ENCODE measurements around the gene PFKP.
"Not testable (repeated sequence)": the region's sequence is repeated elsewhere in the genome, so short reads cannot be mapped to it uniquely, and the experiment has no call there.

The PFKP gene

GRCh38 chr10:3048119-3049019 is 19.0 kb upstream of the PFKP start:
- DNase-seq = no peak

- no peak for DNase-seq
Measured at GRCh38 chr10:3051692-3052091, 15.7 kb upstream of the PFKP start.

GRCh38 chr10:3053155-3053554 is 14.2 kb upstream of the PFKP start:
- no peak for DNase-seq

GRCh38 chr10:3054183-3054850 is 13.0 kb upstream of the PFKP start:
- no peak for DNase-seq

- DNase-seq = no peak
Measured at GRCh38 chr10:3054851-3055199, 12.5 kb upstream of the PFKP start.

DNA sequence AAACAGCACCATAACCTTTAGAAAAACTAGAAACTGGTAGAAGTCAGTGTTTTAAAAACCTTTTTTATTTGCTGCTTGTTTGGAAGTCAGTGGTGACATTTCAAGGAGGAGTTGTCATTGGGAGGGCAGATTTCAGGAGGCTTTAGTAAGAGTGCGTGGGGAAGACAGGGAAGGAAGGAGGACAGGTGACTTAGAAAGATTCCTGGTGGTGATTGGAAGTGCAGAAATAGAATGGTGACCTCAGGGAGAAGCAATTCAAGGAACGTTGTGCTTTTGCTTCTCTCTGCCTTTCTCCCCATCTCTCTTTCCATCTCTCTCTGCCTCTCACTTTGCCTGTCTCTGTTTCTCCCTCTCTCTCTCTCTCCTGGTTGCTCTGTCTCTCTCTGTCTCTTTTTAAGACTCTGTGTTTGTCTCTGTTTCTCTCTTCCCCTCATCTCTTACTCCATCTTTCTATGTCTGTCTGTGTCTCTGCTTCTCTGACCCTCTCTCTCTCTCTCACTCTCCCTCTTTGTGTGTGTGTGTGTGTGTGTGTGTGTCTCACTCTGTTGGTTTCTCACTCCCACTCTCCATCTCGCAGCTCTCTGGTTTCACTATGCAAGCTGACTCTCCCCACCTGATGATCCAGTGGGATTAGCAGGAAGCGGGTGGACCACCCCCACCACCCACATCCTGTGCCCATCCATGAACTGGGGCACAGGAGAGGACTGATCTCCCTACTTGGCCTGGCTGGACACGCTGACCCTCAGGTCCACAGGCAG is 10.9 kb upstream of the PFKP start:
- no peak for DNase-seq

- no peak for DNase-seq
Measured at GRCh38 chr10:3057946-3058345, 9.4 kb upstream of the PFKP start.

DNA sequence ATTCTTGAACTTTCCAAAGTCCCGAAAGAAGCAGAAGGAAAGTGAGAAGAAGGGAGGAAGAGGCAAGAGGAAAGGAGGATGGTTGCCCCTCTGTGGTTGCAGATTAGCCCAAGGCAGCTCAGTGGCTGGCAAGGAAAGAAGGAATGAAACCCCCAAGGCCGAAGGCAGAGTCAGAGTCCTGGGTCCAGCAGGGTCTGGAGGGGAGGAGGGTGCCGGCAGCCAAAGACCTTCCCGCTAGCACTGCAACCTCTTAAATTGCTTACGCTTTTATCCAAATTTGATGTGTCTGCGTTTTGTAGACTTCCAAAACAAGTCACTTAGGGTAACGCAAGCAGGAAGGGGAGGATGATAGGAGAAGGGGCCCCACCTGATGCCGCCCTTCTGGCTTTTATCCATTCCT is 7.4 kb upstream of the PFKP start:
- no peak for DNase-seq

- DNase-seq = no peak
Measured at GRCh38 chr10:3060481-3060889, 6.9 kb upstream of the PFKP start.

GRCh38 chr10:3061323-3061898 is 5.9 kb upstream of the PFKP start:
- not testable (repeated sequence) for DNase-seq

- DNase-seq = no peak
Measured at GRCh38 chr10:3062502-3063186, 4.7 kb upstream of the PFKP start.

- DNase-seq = no peak
Measured at GRCh38 chr10:3064423-3064822, 2.9 kb upstream of the PFKP start.

DNA sequence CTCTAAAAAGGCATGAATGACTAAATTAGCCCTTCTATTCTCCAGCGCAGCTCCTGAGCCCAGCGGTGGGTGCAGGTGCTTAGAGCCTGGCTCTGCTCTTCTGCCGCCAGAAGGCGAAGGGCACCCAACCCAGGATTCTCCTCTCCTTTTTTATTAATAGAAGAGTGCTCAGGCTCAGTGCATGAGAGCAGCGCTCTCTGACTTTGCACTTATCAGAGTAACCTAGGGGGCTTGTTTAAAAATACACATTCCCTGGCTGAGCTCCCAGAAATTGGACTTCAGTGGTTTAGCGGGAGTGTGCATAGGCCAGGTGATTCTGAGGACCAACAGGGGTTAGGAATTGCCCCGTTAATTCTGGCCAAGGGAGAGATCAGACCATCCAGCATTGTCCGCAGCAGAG is 1.7 kb upstream of the PFKP start:
- DNase-seq = no peak

DNA sequence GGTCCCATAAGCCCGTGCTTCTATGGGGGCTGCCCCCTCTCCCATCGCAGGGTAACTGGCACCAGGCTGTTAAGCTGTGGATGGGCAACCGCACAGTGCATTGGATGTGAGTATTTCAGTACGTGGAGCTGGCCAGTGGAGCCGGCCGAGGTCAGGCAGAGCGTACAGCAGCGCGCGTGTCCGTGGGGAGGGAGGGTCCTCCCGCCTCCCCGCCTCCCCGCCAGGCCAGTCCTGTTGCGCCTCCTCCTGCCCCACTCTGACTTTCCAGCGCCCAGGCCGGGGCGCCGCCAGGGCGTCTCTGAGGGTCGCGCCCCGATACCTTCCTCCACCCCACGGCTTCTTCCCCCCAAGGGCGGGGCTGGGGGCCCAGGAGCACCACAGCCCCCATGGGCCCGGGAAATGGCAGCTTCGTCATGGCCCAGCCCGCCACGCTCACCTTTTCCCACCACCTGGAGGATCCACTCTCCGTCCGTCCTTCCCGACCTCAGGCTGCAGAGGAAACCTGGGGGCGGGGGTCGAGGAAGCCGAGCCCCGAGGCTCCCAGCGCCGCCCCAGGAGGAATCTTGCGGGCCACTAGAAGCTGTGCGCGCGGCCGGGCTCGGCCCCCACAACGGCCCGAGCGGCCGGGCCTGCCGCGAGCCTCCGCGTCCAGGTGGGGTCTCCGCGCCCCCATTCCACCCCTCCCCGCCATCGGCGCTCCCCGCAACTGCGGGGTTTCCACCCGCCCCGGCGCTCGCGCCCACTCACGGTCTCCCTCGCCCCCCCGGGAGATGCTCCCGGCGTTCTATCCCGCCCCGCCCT is 831 bp upstream of the PFKP start:
- no peak for DNase-seq

GRCh38 chr10:3067859-3068179 is 471 bp downstream of the PFKP start:
- peak in 1 of 2 donors; percentile 16 for DNase-seq

- DNase-seq = peak; percentile 52 to 64
Measured at GRCh38 chr10:3068201-3068967, 1.0 kb downstream of the PFKP start.

DNA sequence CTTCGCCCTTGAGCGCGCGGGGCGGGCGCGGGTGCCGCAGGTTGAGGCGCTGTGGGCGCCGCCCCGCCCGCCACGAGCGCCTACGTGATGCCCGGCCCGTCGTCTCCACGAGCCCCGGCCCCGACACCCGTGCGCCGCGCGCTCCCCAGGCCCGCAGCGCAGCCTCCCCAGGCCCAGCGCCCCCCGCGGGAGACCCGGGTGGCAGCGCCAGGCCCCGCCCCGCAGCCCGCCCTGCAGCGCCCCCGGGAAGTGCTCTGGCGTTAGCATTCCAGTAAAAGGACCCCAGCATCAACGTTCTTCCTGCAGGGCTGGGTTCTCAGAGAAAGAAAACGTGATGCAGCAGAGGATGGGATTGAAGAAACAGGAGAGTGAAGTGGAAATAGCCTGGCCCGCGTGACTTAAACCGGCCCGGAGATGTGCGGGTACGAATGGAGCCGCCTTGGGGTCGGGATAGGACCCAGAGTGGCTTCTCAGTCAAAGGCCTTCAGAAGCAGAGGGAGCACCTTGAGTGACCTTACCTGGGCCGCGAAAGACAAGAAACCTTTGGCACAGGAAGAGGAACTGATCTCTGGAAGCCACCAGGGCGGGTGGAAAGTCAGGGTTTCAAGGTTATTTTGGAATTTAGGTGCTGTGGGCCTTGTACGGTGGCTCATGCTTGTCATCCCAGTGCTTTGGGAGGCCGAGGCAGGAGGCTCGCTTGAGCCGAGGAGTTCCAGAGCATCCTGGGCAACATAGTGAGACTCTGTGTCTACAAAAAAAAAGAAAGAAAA is 1.8 kb downstream of the PFKP start:
- peak; percentile 21 to 31 for DNase-seq

- no peak for DNase-seq
Measured at GRCh38 chr10:3069876-3070275, 2.5 kb downstream of the PFKP start.

GRCh38 chr10:3071405-3072198 is 4.3 kb downstream of the PFKP start:
- peak; percentile 23 to 30 for DNase-seq

Measured in stimulated activated CD4-positive, alpha-beta T cell treated with anti-CD3 and anti-CD28 coated beads, Interleukin-2, amount 100 ng/mL, for 48 hours (primary cell).